GM19395 (cell line): Measurements from ENCODE around the gene ITGAV.

Experiments used
- ATAC-seq: cut with Tn5 transposase; IDR thresholded peaks from one replicate; pipeline ENCODE4 v1.9.1; 2021; ENCODE audit warnings: mild to moderate bottlenecking, moderate library complexity; ENCODE audit not compliant: unreplicated experiment

The ITGAV gene

GRCh38 chr2:186714611-186715010 lies 124.8 kb downstream of the ITGAV start:
- no peak for ATAC-seq

DNA sequence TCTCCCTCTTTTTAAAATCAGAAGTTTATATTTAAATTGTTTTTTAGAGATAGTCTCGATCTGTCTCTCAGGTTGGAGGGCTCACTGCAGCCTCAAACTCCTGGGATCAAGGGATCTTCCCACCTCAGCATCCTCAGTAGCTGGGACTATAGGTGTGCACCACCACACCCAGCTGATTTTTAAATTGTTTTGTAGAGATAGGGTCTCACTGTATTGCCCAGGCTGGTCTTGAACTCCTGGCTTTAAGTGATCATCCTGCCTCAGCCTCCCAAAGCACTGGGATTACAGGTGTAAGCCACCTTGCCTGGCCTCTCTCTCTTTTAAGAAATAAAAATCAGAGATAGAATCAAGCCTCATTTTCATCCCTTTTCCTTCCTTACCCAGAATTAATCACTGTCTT lies 126.1 kb downstream of the ITGAV start:
- ATAC-seq, result no peak

- no peak for ATAC-seq
Observed at GRCh38 chr2:186716899-186717298, 127.0 kb downstream of the ITGAV start.

GRCh38 chr2:186717320-186718007 lies 127.6 kb downstream of the ITGAV start:
- ATAC-seq, result no peak

- no peak for ATAC-seq
Observed at GRCh38 chr2:186718122-186718521, 128.3 kb downstream of the ITGAV start.

GRCh38 chr2:186718903-186719302 lies 129.0 kb downstream of the ITGAV start:
- ATAC-seq, result no peak

DNA sequence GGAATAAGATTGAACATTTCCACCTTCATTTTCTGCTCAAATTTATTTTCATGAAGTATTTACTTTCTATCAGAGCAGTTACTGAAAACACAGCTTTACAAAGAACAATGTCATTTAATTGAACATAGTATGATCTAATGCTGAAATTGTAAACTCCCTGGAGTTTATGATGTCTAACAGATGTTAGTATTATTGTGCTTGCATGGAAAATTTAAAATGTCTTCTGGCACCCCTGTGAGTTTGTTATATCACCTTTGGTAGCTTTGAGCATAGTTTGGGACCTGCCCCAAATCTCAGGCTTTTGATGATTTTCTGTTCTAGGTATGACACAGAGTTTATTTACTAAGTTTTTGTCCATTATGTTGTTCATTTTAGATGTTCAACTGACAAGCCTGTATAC lies 132.1 kb downstream of the ITGAV start:
- ATAC-seq, result no peak

- ATAC-seq, result no peak
Observed at GRCh38 chr2:186724736-186725135, 134.9 kb downstream of the ITGAV start.

GRCh38 chr2:186725783-186726182 lies 135.9 kb downstream of the ITGAV start:
- ATAC-seq, result no peak

DNA sequence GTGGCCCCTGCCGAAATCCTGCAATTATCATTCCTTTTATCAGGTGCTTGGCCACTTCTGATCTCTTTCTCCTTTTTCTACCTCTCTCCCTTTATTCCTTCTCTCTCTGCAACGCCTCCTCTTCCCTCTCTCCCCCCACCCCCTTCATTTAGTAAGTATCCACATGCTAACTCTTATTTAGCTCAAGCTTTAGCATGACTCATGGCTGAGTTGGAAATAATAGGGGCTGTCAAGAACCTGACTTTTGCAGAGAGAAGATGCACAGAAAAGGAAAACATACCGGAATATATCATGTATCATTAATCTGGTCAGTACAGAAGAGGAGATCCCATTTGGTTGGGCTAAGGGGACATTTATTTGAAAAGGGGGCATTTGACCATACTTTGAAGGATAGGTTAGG lies 137.1 kb downstream of the ITGAV start:
- ATAC-seq, result no peak

DNA sequence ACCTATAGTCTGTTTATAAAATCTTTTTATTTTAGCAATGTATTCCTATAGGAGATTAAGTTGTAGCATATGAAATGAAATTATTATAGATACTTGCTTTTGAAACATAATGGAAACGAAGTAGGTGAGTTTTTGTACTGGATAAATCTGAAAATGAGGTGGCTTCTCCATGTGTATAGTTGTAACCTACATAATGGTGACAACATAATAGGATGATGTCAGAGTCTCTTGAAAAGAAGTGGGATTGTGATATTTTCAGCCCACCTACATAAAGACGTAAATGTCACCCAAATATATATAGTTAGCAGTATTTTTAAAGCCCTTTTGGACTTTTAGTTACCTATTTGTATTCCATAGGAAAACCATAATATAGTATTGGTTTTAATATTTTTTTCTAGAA lies 138.8 kb downstream of the ITGAV start:
- ATAC-seq, result no peak
